ENCODE measurements around the gene GNG2. TPM values are rescaled to one million over a fixed set of nuclear protein-coding genes. Genes with fewer than 3 reads are reported as not detected.

The GNG2 gene
- total RNA-seq, 1 donor from 2014 or later: 56.8 TPM

GRCh38 chr14:51939755-51940301 lies 79.4 kb downstream of the GNG2 start:
- peak overlapping the region; percentile 53 for H3K27ac Mint-ChIP-seq
- no peak overlapping the region for H3K4me3 Mint-ChIP-seq

GRCh38 chr14:51942971-51943370 lies 82.6 kb downstream of the GNG2 start:
- Histone ChIP-seq H3K27me3 (no peaks in the 10 kb centered on the region), H2AFZ (replicated peaks) (no peak overlapping the region), H3K9ac (no peak overlapping the region), H3F3A (ENCODE audit: low read depth) (no peaks in the 10 kb centered on the region), H3K9me3 (ENCODE audit: low read depth) (no peaks in the 10 kb centered on the region), H4K20me1 (ENCODE audit: low read depth) (no peaks in the 10 kb centered on the region), H3K36me3 (no peaks in the 10 kb centered on the region), H3K4me3 (no peak overlapping the region), H3K27ac (no peak overlapping the region), H3K79me2 (ENCODE audit: low read depth) (no peaks in the 10 kb centered on the region), H3K4me2 (no peak overlapping the region), H3K4me1 (no peaks in the 10 kb centered on the region)
- no peak for TF ChIP-seq EZH2 (IDR thresholded peaks at IDR 0.05)
- TF ChIP-seq EZH2phosphoT487 (IDR thresholded peaks at IDR 0.05): no peak
- no peak for TF ChIP-seq CTCF (IDR thresholded peaks at IDR 0.05)
- no peak overlapping the region for H3K27ac Mint-ChIP-seq
- H3K27me3 Mint-ChIP-seq (ENCODE audit: insufficient read depth, low read depth): peaks cover 2% of the 10 kb centered on the region
- H3K9me3 Mint-ChIP-seq: peaks cover 18% of the 10 kb centered on the region
- peaks cover 11% of the 10 kb centered on the region for H3K36me3 Mint-ChIP-seq
- no peak for DNase-seq (ENCODE audit: low spot score)
- H3K4me1 Mint-ChIP-seq: peaks cover 21% of the 10 kb centered on the region
- H3K4me3 Mint-ChIP-seq: no peak overlapping the region

More at GRCh38 chr14:51939755-51940301, 79.4 kb downstream of the GNG2 start:
- TF ChIP-seq EZH2phosphoT487 (IDR thresholded peaks at IDR 0.05) (no peak), EZH2 (IDR thresholded peaks at IDR 0.05) (no peak), CTCF (IDR thresholded peaks at IDR 0.05) (no peak)
- no peaks in the 10 kb centered on the region for H3K27me3 ChIP-seq
- no peak overlapping the region for H2AFZ ChIP-seq (replicated peaks)
- H3K4me1 ChIP-seq: no peaks in the 10 kb centered on the region
- peaks cover 23% of the 10 kb centered on the region for H3K4me1 Mint-ChIP-seq
- H4K20me1 ChIP-seq (ENCODE audit: low read depth): no peaks in the 10 kb centered on the region
- no peaks in the 10 kb centered on the region for H3F3A ChIP-seq (ENCODE audit: low read depth)
- no peaks in the 10 kb centered on the region for H3K36me3 ChIP-seq
- H3K4me2 ChIP-seq: no peak overlapping the region
- no peaks in the 10 kb centered on the region for H3K79me2 ChIP-seq (ENCODE audit: low read depth)
- peaks cover 4% of the 10 kb centered on the region for H3K36me3 Mint-ChIP-seq
- no peak overlapping the region for H3K27ac ChIP-seq
- no peaks in the 10 kb centered on the region for H3K9me3 ChIP-seq (ENCODE audit: low read depth)
- no peak overlapping the region for H3K4me3 ChIP-seq
- no peaks in the 10 kb centered on the region for H3K9me3 Mint-ChIP-seq
- H3K9ac ChIP-seq: no peak overlapping the region
- H3K27me3 Mint-ChIP-seq (ENCODE audit: insufficient read depth, low read depth): peaks cover under 1% of the 10 kb centered on the region
- DNase-seq (ENCODE audit: low spot score): no peak

GRCh38 chr14:51950007-51950406 lies 89.6 kb downstream of the GNG2 start:
- H4K20me1 ChIP-seq (ENCODE audit: low read depth): no peaks in the 10 kb centered on the region
- Mint-ChIP-seq H3K9me3 (peaks cover 20% of the 10 kb centered on the region), H3K36me3 (peaks cover 40% of the 10 kb centered on the region), H3K27ac (no peak overlapping the region), H3K4me1 (peaks cover 9% of the 10 kb centered on the region), H3K4me3 (no peak overlapping the region), H3K27me3 (ENCODE audit: insufficient read depth, low read depth) (peaks cover under 1% of the 10 kb centered on the region)
- peaks cover 5% of the 10 kb centered on the region for H3F3A ChIP-seq (ENCODE audit: low read depth)
- no peaks in the 10 kb centered on the region for H3K36me3 ChIP-seq
- no peaks in the 10 kb centered on the region for H3K27me3 ChIP-seq
- no peak for DNase-seq (ENCODE audit: low spot score)
- TF ChIP-seq EZH2 (IDR thresholded peaks at IDR 0.05): no peak
- no peak for TF ChIP-seq EZH2phosphoT487 (IDR thresholded peaks at IDR 0.05)
- no peak for TF ChIP-seq CTCF (IDR thresholded peaks at IDR 0.05)
- H3K4me1 ChIP-seq: peaks cover 12% of the 10 kb centered on the region
- H2AFZ ChIP-seq (replicated peaks): no peak overlapping the region
- H3K4me3 ChIP-seq: no peak overlapping the region
- no peaks in the 10 kb centered on the region for H3K79me2 ChIP-seq (ENCODE audit: low read depth)
- H3K27ac ChIP-seq: no peak overlapping the region
- no peak overlapping the region for H3K4me2 ChIP-seq
- H3K9ac ChIP-seq: no peak overlapping the region
- H3K9me3 ChIP-seq (ENCODE audit: low read depth): no peaks in the 10 kb centered on the region

All from neural progenitor cell (in vitro differentiated cells).